Measurements from ENCODE around the gene FHIP2A. TPM values are rescaled to one million over a fixed set of nuclear protein-coding genes. Genes with fewer than 3 reads are reported as not detected.
A peak's percentile ranks its signal among the peaks of the same experiment; 100 is the strongest.
"Not testable (repeated sequence)": the region's sequence is repeated elsewhere in the genome, so short reads cannot be mapped to it uniquely, and the experiment has no call there.

The FHIP2A gene
- total and polyA plus RNA-seq, 4 experiments from 2014 or later = 8.8 to 32.1 (median 19.6) TPM

- H3K36me3 Mint-ChIP-seq = peaks cover 46 to 65% of the 10 kb centered on the region in 2 donors
- POLR2A ChIA-PET (ENCODE audit: partially characterized antibody) = interaction anchor here (1.0 to 1.3 kb wide), 3 partner anchors 12 to 1055 kb away, joined by 3 read pairs; partner anchors contain the start of gene FHIP2A
These were observed 34.4 kb downstream of the FHIP2A start for GRCh38 chr10:114855776-114856543.

GRCh38 chr10:114856544-114857287 is 35.1 kb downstream of the FHIP2A start:
- H3K36me3 Mint-ChIP-seq = peaks cover 46 to 67% of the 10 kb centered on the region in 2 donors
- no peaks in the 10 kb centered on the region for H3K9me3 ChIP-seq (ENCODE audit: control insufficient read depth in 1 of 2, low read length in 2 of 2)
- peak overlapping the region in 7 of 8 donors; percentile 13 to 69 (median 40) for H3K4me3 Mint-ChIP-seq
- no peaks in the 10 kb centered on the region for H3K9me3 Mint-ChIP-seq
- H3K27ac ChIP-seq (ENCODE audit: low read depth, low read length) = peak overlapping the region; percentile 9
- peaks cover 21% of the 10 kb centered on the region for H3K4me1 ChIP-seq (ENCODE audit: insufficient read depth, low read length)
- H3K4me1 Mint-ChIP-seq = peaks cover 12 to 25% (median 15%) of the 10 kb centered on the region in 4 donors
- H3K27me3 Mint-ChIP-seq = no peaks in the 10 kb centered on the region
- ChIA-PET CTCF (ENCODE audit: partially characterized antibody) (interaction anchor here (1.1 to 1.3 kb wide), 2 partner anchors 23 to 385 kb away, joined by 3 read pairs; no protein-coding TSS in a partner anchor), POLR2A (ENCODE audit: partially characterized antibody) (interaction anchor here (0.7 to 1.3 kb wide), 3 partner anchors 21 to 1055 kb away, joined by 3 to 4 read pairs (median 3); partner anchors contain the start of gene FHIP2A)
- peak overlapping the region; percentile 54 to 92 (median 88) for H3K27ac Mint-ChIP-seq
- H3K4me3 ChIP-seq (ENCODE audit: low read length in 2 of 2) = no peak overlapping the region
- H3K36me3 ChIP-seq (ENCODE audit: insufficient read depth, low read length) = peaks cover 26% of the 10 kb centered on the region
- DNase-seq = peak in 4 of 5 donors; percentile 14 to 37 (median 22)
- intact Hi-C loops (cut with micrococcal nuclease) = no loop called here
- H3K27me3 ChIP-seq (ENCODE audit: insufficient read depth, low read length) = no peaks in the 10 kb centered on the region

More at GRCh38 chr10:114855776-114856543, 34.4 kb downstream of the FHIP2A start:
- peak overlapping the region; percentile 46 to 88 (median 72) for H3K27ac Mint-ChIP-seq
- Histone ChIP-seq H3K27me3 (ENCODE audit: insufficient read depth, low read length) (no peaks in the 10 kb centered on the region), H3K9me3 (ENCODE audit: control insufficient read depth in 1 of 2, low read length in 2 of 2) (no peaks in the 10 kb centered on the region), H3K27ac (ENCODE audit: low read depth, low read length) (peak overlapping the region; percentile 9), H3K4me1 (ENCODE audit: insufficient read depth, low read length) (peaks cover 21% of the 10 kb centered on the region), H3K36me3 (ENCODE audit: insufficient read depth, low read length) (peaks cover 19% of the 10 kb centered on the region), H3K4me3 (ENCODE audit: low read length in 2 of 2) (no peak overlapping the region)
- peak in 2 of 5 donors; percentile 6 to 13 for DNase-seq
- H3K4me1 Mint-ChIP-seq = peaks cover 12 to 25% (median 15%) of the 10 kb centered on the region in 4 donors
- H3K4me3 Mint-ChIP-seq = peak overlapping the region in 1 of 8 donors; percentile 17
- no peaks in the 10 kb centered on the region for H3K9me3 Mint-ChIP-seq
- no peaks in the 10 kb centered on the region for H3K27me3 Mint-ChIP-seq
- intact Hi-C loops (cut with micrococcal nuclease) = no loop called here
- CTCF ChIA-PET (ENCODE audit: partially characterized antibody) = interaction anchor here (1.1 to 2.0 kb wide), 3 partner anchors 23 to 385 kb away, joined by 3 to 4 read pairs (median 3); no protein-coding TSS in a partner anchor

- peaks cover 29% of the 10 kb centered on the region for H3K36me3 ChIP-seq (ENCODE audit: insufficient read depth, low read length)
- H3K27ac ChIP-seq (ENCODE audit: low read depth, low read length); DNase-seq; H3K27me3 Mint-ChIP-seq; H3K9me3 Mint-ChIP-seq; intact Hi-C loops (cut with micrococcal nuclease); H3K27me3 ChIP-seq (ENCODE audit: insufficient read depth, low read length); H3K9me3 ChIP-seq (ENCODE audit: control insufficient read depth in 1 of 2, low read length in 2 of 2); H3K4me3 ChIP-seq (ENCODE audit: low read length in 2 of 2): not testable (repeated sequence)
- H3K4me3 Mint-ChIP-seq = peak overlapping the region in 7 of 8 donors; percentile 13 to 69 (median 40)
- ChIA-PET POLR2A (ENCODE audit: partially characterized antibody) (interaction anchor here (0.7 to 1.3 kb wide), 3 partner anchors 21 to 1056 kb away, joined by 3 to 4 read pairs (median 3); partner anchors contain the start of gene FHIP2A), CTCF (ENCODE audit: partially characterized antibody) (interaction anchor here (1.1 kb wide), 1 partner anchor 22 kb away, joined by 3 read pairs; no protein-coding TSS in a partner anchor)
- peaks cover 21% of the 10 kb centered on the region for H3K4me1 ChIP-seq (ENCODE audit: insufficient read depth, low read length)
- peaks cover 12 to 25% (median 15%) of the 10 kb centered on the region in 4 donors for H3K4me1 Mint-ChIP-seq
- peak overlapping the region; percentile 54 to 92 (median 86) for H3K27ac Mint-ChIP-seq
- H3K36me3 Mint-ChIP-seq = peaks cover 42 to 68% of the 10 kb centered on the region in 2 donors
These were observed 35.6 kb downstream of the FHIP2A start for GRCh38 chr10:114857288-114857565.

- Mint-ChIP-seq H3K27me3 (no peaks in the 10 kb centered on the region), H3K27ac (peak overlapping the region in 3 of 7 donors; percentile 25 to 86 (median 54)), H3K4me1 (peaks cover 9 to 25% (median 13%) of the 10 kb centered on the region in 4 donors), H3K9me3 (no peaks in the 10 kb centered on the region), H3K4me3 (peak overlapping the region in 1 of 8 donors; percentile 13), H3K36me3 (peaks cover 39 to 68% of the 10 kb centered on the region in 2 donors)
- H3K4me3 ChIP-seq (ENCODE audit: low read length in 2 of 2) = no peak overlapping the region
- intact Hi-C loops (cut with micrococcal nuclease) = no loop called here
- H3K27ac ChIP-seq (ENCODE audit: low read depth, low read length) = no peak overlapping the region
- POLR2A ChIA-PET (ENCODE audit: partially characterized antibody) = no interaction called here
- no peaks in the 10 kb centered on the region for H3K27me3 ChIP-seq (ENCODE audit: insufficient read depth, low read length)
- CTCF ChIA-PET (ENCODE audit: partially characterized antibody) = no interaction called here
- no peaks in the 10 kb centered on the region for H3K9me3 ChIP-seq (ENCODE audit: control insufficient read depth in 1 of 2, low read length in 2 of 2)
- peaks cover 21% of the 10 kb centered on the region for H3K4me1 ChIP-seq (ENCODE audit: insufficient read depth, low read length)
- no peak for DNase-seq
- H3K36me3 ChIP-seq (ENCODE audit: insufficient read depth, low read length) = peaks cover 37% of the 10 kb centered on the region
These were observed 36.5 kb downstream of the FHIP2A start for GRCh38 chr10:114857922-114858629.

GRCh38 chr10:114859222-114859621 is 37.6 kb downstream of the FHIP2A start:
- H3K9me3 Mint-ChIP-seq = no peaks in the 10 kb centered on the region
- H3K27me3 ChIP-seq (ENCODE audit: insufficient read depth, low read length) = no peaks in the 10 kb centered on the region
- H3K27me3 Mint-ChIP-seq = no peaks in the 10 kb centered on the region
- no peak overlapping the region for H3K4me3 Mint-ChIP-seq
- H3K4me3 ChIP-seq (ENCODE audit: low read length in 2 of 2) = no peak overlapping the region
- peak overlapping the region in 1 of 7 donors; percentile 42 for H3K27ac Mint-ChIP-seq
- no peak for DNase-seq
- ChIA-PET CTCF (ENCODE audit: partially characterized antibody) (no interaction called here), POLR2A (ENCODE audit: partially characterized antibody) (no interaction called here)
- no peak overlapping the region for H3K27ac ChIP-seq (ENCODE audit: low read depth, low read length)
- peaks cover 47 to 74% of the 10 kb centered on the region in 2 donors for H3K36me3 Mint-ChIP-seq
- peaks cover 9 to 25% (median 13%) of the 10 kb centered on the region in 4 donors for H3K4me1 Mint-ChIP-seq
- peaks cover 46% of the 10 kb centered on the region for H3K36me3 ChIP-seq (ENCODE audit: insufficient read depth, low read length)
- H3K9me3 ChIP-seq (ENCODE audit: control insufficient read depth in 1 of 2, low read length in 2 of 2) = no peaks in the 10 kb centered on the region
- peaks cover 21% of the 10 kb centered on the region for H3K4me1 ChIP-seq (ENCODE audit: insufficient read depth, low read length)
- intact Hi-C loops (cut with micrococcal nuclease) = no loop called here

GRCh38 chr10:114862456-114862855 is 40.9 kb downstream of the FHIP2A start:
- H3K4me3 Mint-ChIP-seq = no peak overlapping the region
- POLR2A ChIA-PET (ENCODE audit: partially characterized antibody) = no interaction called here
- H3K36me3 ChIP-seq (ENCODE audit: insufficient read depth, low read length) = peaks cover 36% of the 10 kb centered on the region
- no peaks in the 10 kb centered on the region for H3K9me3 ChIP-seq (ENCODE audit: control insufficient read depth in 1 of 2, low read length in 2 of 2)
- H3K27ac Mint-ChIP-seq = no peak overlapping the region
- H3K4me1 Mint-ChIP-seq = peaks cover 0 to 7% (median 1%) of the 10 kb centered on the region in 4 donors
- H3K27me3 Mint-ChIP-seq = no peaks in the 10 kb centered on the region
- H3K4me1 ChIP-seq (ENCODE audit: insufficient read depth, low read length) = peaks cover 4% of the 10 kb centered on the region
- no peaks in the 10 kb centered on the region for H3K9me3 Mint-ChIP-seq
- H3K27me3 ChIP-seq (ENCODE audit: insufficient read depth, low read length) = no peaks in the 10 kb centered on the region
- no peak for DNase-seq
- CTCF ChIA-PET (ENCODE audit: partially characterized antibody) = interaction anchor here (1.0 to 4.8 kb wide), 2 partner anchors 11 to 17 kb away, joined by 3 to 22 read pairs; no protein-coding TSS in a partner anchor
- H3K36me3 Mint-ChIP-seq = peaks cover 56 to 58% of the 10 kb centered on the region in 2 donors
- intact Hi-C loops (cut with micrococcal nuclease) = no loop called here
- no peak overlapping the region for H3K27ac ChIP-seq (ENCODE audit: low read depth, low read length)
- no peak overlapping the region for H3K4me3 ChIP-seq (ENCODE audit: low read length in 2 of 2)

Measured in CD4-positive, alpha-beta memory T cell (primary cell).